OCI-LY3 (cell line): ENCODE results near the gene NTRK2.

ENCODE experiments used
- CTCF ChIP-seq: fragments of 200-600, 300-600 bp; sonication (generic); IDR thresholded peaks from 2 replicates; pipeline ENCODE4 v1.5.1; 2014; ENCODE audit warnings: antibody characterized with exemption, low read length, low read depth
- EZH2phosphoT487 ChIP-seq: fragments of 200-600 bp; shearing (Covaris generic); IDR thresholded peaks from 2 replicates; pipeline ENCODE4 v1.6.1; 2018; ENCODE audit warnings: antibody characterized with exemption, mixed run types, low read depth

GRCh38 chr9:84708400-84708799, 38.9 kb downstream of the NTRK2 start:
- TF ChIP-seq CTCF (no peak), EZH2phosphoT487 (no peak)
